ENCODE measurements around the gene CFAP65. TPM values are rescaled to one million over a fixed set of nuclear protein-coding genes. Genes with fewer than 3 reads are reported as not detected.

CFAP65 gene
- polyA plus RNA-seq, 3 donors: not detected

GRCh38 chr2:219037783-219038499, 3.4 kb downstream of the CFAP65 start:
- H3K79me2 ChIP-seq (ENCODE audit: insufficient read depth, low read length): no peaks in the 10 kb centered on the region
- no peaks in the 10 kb centered on the region for H3K36me3 Mint-ChIP-seq
- no peak overlapping the region for H3K4me3 ChIP-seq (replicated peaks in 1 of 3; ENCODE audit: low read depth in 2 of 3, low read length in 3 of 3)
- TF ChIP-seq, protein P1, sequence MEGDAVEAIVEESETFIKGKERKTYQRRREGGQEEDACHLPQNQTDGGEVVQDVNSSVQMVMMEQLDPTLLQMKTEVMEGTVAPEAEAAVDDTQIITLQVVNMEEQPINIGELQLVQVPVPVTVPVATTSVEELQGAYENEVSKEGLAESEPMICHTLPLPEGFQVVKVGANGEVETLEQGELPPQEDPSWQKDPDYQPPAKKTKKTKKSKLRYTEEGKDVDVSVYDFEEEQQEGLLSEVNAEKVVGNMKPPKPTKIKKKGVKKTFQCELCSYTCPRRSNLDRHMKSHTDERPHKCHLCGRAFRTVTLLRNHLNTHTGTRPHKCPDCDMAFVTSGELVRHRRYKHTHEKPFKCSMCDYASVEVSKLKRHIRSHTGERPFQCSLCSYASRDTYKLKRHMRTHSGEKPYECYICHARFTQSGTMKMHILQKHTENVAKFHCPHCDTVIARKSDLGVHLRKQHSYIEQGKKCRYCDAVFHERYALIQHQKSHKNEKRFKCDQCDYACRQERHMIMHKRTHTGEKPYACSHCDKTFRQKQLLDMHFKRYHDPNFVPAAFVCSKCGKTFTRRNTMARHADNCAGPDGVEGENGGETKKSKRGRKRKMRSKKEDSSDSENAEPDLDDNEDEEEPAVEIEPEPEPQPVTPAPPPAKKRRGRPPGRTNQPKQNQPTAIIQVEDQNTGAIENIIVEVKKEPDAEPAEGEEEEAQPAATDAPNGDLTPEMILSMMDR (IDR thresholded peaks at IDR 0.05): no peak
- H3K4me2 ChIP-seq (replicated peaks; ENCODE audit: extremely low read depth, low read length, poor library complexity, severe bottlenecking): no peak overlapping the region
- H3K9ac ChIP-seq (ENCODE audit: insufficient read depth, low read length, poor library complexity, severe bottlenecking): no peak overlapping the region
- H3K27me3 Mint-ChIP-seq (ENCODE audit: low read depth in 3 of 3): peaks cover 58 to 81% (median 61%) of the 10 kb centered on the region in 3 donors
- H3K27me3 ChIP-seq (ENCODE audit: control insufficient read depth in 2 of 2, insufficient read depth in 2 of 2, low read length in 2 of 2): peaks cover 33 to 67% of the 10 kb centered on the region in 2 donors
- H3K9me3 ChIP-seq (replicated peaks in 1 of 2; ENCODE audit: control insufficient read depth in 1 of 2, insufficient read depth in 1 of 2, low read length in 2 of 2): no peaks in the 10 kb centered on the region
- no peak overlapping the region for H3K27ac Mint-ChIP-seq
- H3K4me1 ChIP-seq (ENCODE audit: control insufficient read depth in 1 of 2, insufficient read depth in 2 of 2, low read length in 2 of 2): no peaks in the 10 kb centered on the region
- H3K4me3 Mint-ChIP-seq: no peak overlapping the region
- 70% methylated on average over 6 of the region's 8 CpGs for WGBS (ENCODE audit: insufficient coverage)
- DNase-seq: no peak
- intact Hi-C loops (cut with micrococcal nuclease): no loop called here
- H4K20me1 ChIP-seq (ENCODE audit: insufficient read depth, low read length): no peaks in the 10 kb centered on the region
- H3K36me3 ChIP-seq (replicated peaks in 1 of 2; ENCODE audit: control insufficient read depth in 1 of 2, insufficient read depth in 2 of 2, low read length in 2 of 2): no peaks in the 10 kb centered on the region
- H3K9me3 Mint-ChIP-seq: peaks cover 0 to 3% (median 0%) of the 10 kb centered on the region in 7 donors
- no peak overlapping the region for H3K27ac ChIP-seq (ENCODE audit: low read depth in 1 of 2, low read length in 2 of 2)
- no peak overlapping the region for H2AFZ ChIP-seq (ENCODE audit: insufficient read depth, low read depth, low read length, poor library complexity, severe bottlenecking)
- peaks cover 6% of the 10 kb centered on the region for H3K4me1 Mint-ChIP-seq

DNA sequence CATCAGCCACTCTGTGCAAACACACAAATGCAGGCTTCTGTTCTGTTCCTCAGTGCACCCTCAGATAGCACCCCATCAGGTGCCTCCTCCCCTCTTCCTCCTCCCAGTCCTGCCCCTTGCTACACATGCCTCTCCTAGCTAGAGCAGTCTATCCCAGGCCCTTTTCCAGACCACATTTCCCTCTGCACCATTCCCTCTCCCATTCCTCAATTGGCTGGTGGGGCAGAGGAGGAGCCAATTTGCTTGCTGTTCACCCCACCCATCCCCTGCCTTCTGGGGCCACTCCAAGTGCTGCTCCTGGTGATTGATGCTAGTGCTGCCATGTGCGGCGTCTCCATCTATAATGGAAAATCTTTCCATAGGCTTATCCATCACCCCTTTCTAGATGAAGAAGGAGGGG, 5.4 kb downstream of the CFAP65 start:
- H3K27me3 Mint-ChIP-seq (ENCODE audit: low read depth in 3 of 3): peaks cover 42 to 77% (median 51%) of the 10 kb centered on the region in 3 donors
- intact Hi-C loops (cut with micrococcal nuclease): no loop called here
- H3K27ac ChIP-seq (ENCODE audit: low read depth in 1 of 2, low read length in 2 of 2): no peak overlapping the region

More for the DNA sequence above, 5.4 kb downstream of the CFAP65 start:
- no peak overlapping the region for H3K27ac Mint-ChIP-seq
- H3K4me1 Mint-ChIP-seq: peaks cover under 1% of the 10 kb centered on the region
- no peak overlapping the region for H2AFZ ChIP-seq (ENCODE audit: insufficient read depth, low read depth, low read length, poor library complexity, severe bottlenecking)
- H3K9me3 Mint-ChIP-seq: peaks cover 0 to 3% (median 0%) of the 10 kb centered on the region in 7 donors
- peaks cover 15 to 52% of the 10 kb centered on the region in 2 donors for H3K27me3 ChIP-seq (ENCODE audit: control insufficient read depth in 2 of 2, insufficient read depth in 2 of 2, low read length in 2 of 2)
- no peaks in the 10 kb centered on the region for H3K36me3 ChIP-seq (replicated peaks in 1 of 2; ENCODE audit: control insufficient read depth in 1 of 2, insufficient read depth in 2 of 2, low read length in 2 of 2)
- DNase-seq: no peak
- H3K4me3 ChIP-seq (replicated peaks in 1 of 3; ENCODE audit: low read depth in 2 of 3, low read length in 3 of 3): no peak overlapping the region
- H3K4me2 ChIP-seq (replicated peaks; ENCODE audit: extremely low read depth, low read length, poor library complexity, severe bottlenecking): no peak overlapping the region
- no peak overlapping the region for H3K9ac ChIP-seq (ENCODE audit: insufficient read depth, low read length, poor library complexity, severe bottlenecking)
- H3K79me2 ChIP-seq (ENCODE audit: insufficient read depth, low read length): no peaks in the 10 kb centered on the region
- no peaks in the 10 kb centered on the region for H3K36me3 Mint-ChIP-seq
- H3K4me3 Mint-ChIP-seq: no peak overlapping the region
- no peaks in the 10 kb centered on the region for H3K4me1 ChIP-seq (ENCODE audit: control insufficient read depth in 1 of 2, insufficient read depth in 2 of 2, low read length in 2 of 2)
- no CpG with 5 or more reads among the region's 2 CpGs for WGBS (ENCODE audit: insufficient coverage)
- H3K9me3 ChIP-seq (replicated peaks in 1 of 2; ENCODE audit: control insufficient read depth in 1 of 2, insufficient read depth in 1 of 2, low read length in 2 of 2): no peaks in the 10 kb centered on the region
- TF ChIP-seq, protein P1 (IDR thresholded peaks at IDR 0.05): no peak
- no peaks in the 10 kb centered on the region for H4K20me1 ChIP-seq (ENCODE audit: insufficient read depth, low read length)
